ENCODE results near the gene TNFRSF1B.
"Not testable (repeated sequence)": the region's sequence is repeated elsewhere in the genome, so short reads cannot be mapped to it uniquely, and the experiment has no call there.

The TNFRSF1B gene

DNA sequence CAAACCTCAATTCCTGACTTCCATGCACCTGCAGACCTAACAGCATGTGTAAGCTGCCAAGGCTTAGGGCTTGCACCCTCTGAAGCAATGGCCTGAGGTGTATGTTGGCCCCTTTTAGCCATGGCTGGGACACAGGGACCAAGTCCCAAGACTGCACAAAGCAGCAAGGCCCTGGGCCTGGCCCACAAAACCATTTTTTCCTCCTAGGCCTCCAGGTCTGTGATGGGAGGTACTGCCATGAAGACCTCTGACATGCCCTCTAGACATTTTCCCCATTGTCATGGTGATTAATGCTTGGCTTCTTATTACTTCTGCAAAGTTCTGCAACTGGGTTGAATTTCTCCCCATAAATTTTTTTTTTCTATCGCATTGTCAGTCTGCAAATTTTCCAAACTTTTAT lies 55.9 kb downstream of the TNFRSF1B start:
- not testable (repeated sequence) for DNase-seq (ENCODE audit: low read depth)

DNA sequence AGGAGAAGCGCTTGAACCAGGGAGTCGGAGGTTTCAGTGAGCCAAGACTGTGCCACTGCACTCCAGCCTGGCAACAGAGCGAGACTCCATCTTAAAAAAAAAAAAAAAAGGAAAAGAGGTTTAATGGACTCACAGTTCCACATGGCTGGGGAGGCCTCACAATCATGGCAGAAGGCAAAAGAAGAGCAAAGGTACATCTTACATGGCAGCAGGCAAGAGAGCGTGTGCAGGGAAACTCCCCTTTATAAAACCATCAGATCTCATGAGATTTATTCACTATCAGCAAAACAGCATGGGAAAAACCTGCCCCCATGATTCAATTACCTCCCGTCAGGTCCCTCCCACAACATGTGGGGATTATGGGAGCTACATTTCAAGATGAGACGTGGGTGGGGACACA lies 57.3 kb downstream of the TNFRSF1B start:
- not testable (repeated sequence) for DNase-seq (ENCODE audit: low read depth)

DNA sequence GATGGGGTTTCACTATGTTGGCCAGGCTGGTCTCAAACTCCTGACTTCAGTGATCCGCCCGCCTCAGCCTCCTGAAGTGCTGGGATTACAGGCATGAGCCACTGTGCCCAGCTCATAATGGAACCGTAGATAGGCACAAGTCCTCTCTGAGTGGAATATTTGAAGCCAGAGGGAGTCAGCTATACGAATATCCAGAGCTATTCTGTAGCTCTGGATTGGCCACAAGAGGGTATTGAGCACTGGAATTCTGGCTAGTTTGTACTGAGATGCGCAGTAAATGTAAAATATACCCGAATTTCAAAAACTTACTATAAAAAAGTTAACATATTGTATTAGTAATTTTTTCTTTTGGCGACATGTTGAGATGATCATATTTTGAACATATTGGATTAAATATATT lies 62.2 kb downstream of the TNFRSF1B start:
- DNase-seq (ENCODE audit: low read depth): no peak

DNA sequence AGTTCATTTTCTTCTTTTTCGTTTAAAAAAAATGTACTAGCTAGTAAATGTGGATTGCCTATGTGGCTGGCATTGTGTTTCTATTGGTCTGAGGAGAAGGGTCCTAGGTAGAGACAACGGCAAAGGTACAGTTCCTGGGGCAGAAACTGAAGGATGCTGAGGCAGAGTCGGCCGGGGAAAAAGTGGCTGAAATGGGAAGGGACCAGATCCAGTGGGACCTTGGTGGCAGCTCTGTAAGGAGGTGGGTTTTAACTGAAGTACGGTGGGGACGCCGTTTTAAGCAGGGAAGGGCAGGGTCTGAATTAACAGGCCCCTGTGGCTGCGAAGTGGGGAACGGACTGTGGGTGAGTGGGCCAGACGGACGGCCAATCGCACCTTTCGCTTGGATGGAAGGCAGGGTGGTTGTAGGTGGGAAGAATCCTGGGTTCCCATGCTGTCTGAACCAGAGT lies 62.6 kb downstream of the TNFRSF1B start:
- no peak for DNase-seq (ENCODE audit: low read depth)

DNA sequence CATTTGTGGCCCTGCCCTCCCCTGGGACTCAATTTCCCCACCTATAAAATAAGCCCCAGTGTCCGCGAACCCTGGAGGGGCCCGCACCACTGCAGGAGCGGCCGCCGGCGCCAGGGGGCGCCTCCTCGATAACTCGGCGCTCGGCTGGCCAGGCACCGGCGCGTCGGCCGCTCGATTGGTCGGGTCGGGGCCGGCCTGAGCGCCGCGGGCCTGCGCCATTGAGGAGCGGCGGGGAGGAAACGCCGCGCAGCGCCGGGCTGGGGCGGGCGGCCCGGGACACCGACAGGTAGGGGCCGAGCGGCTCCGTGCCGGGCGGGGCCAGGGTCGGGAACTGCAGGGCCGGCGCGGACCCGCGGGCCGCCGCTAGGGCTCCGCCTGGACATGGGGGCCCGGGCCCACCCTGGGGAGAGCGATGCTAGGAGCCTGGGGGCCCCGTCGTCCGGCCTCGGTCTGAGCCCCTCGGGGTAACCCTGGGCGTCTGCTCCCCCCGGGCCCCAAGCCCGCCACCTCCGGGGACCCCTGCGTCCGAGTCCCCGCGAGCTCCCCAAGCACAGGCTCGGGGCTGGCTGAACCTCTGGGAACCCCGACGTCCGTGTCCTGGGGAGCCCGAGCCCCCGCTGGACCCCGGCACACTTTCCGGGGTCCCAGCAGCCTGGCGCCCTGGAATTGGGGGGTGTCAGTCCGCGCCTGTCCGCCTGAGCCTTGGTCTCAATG lies 63.2 kb downstream of the TNFRSF1B start, which contains the start of gene VPS13D:
VPS13D (plus strand) TSS at position 196 of the 714 bp plus-strand sequence. CDS start 4,237 bp downstream, outside the sequence.
- peak; percentile 70 for DNase-seq (ENCODE audit: low read depth)

DNA sequence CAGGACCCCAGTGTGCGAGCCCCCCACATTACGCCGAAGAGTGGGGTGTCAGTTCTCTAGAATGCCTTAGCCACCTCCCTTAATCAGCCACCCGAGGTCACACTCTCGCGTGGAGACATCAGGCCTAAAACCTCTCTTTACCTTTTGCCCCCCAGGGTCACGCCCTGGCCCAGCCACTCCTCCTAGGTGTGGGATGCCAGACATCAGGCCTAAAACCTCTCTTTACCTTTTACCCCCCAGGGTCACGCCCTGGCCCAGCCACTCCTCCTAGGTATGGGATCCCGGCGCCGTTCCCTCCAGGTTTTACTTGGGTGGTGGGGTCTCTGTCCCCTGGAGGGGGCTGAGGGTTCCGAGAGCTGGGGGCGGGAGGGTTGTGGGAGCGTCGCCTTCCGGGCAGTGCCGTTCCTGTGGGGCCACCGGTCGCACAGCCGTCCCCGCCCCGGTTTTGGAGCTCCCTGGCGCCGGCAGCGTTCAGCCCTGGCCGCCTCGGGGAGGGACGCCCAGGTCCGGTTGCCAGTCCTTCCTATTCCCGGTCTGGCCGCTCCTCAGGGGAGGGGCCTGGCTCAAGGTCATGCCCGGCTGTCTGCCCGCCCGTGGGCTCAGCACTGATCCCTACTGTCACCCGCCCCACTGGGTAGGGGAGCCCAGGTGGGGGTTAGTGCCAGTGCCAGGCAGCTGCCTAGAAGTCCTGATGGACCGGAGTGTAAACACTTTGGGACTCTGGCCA lies 63.9 kb downstream of the TNFRSF1B start:
- DNase-seq (ENCODE audit: low read depth): no peak

DNA sequence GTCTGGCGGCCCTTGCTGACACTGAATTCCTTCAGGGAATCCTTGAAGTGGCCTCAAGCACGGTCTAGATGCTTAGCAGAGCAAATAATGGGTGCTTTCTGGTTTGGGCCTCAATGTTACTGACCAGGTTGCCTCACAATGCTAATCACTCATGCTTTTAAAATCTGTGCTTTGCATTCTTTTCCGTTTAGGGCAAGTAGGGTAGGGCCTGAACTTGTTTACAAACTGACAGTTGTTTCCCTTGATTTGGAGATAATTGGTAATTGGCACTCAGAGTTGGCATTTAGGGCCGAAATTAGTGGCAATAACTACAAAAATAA lies 64.4 kb downstream of the TNFRSF1B start:
- DNase-seq (ENCODE audit: low read depth): no peak

DNA sequence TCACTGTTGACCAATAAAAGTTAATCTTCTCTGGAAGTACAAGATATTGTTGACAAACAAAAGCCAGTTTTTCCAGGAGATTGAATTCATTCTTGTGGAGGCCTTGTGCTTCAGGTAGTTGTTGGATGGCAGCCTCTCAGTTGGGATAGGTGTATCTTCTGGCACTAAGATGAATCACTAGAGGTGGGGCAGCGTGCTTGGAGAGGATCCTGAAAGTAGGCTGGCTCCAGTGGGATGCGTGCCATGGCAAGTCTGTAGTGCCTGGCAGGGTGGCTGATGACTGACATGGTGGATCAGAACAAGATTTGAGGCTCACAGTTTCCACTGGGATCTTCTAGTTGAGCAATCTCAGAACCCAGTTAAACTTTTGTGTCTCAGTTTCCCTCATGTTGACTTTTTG lies 65.4 kb downstream of the TNFRSF1B start:
- DNase-seq (ENCODE audit: low read depth): no peak

DNA sequence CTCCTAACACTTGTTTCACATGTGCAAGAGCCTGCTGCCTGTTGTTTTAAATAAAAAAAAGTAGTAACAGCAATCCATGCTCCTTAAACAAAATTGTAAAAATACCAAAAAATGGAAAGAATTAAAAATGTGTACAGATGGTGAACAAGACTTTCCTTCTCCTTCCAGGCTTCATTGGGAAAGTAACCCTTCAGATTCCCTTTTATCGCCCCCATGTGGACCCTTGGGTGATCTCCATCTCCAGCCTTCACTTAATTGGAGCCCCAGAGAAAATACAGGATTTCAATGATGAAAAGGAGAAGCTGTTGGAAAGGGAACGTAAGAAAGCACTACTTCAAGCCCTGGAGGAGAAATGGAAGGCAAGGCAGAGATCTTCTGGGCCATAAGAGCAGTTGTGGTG lies 77.3 kb downstream of the TNFRSF1B start:
- DNase-seq (ENCODE audit: low read depth): no peak

DNA sequence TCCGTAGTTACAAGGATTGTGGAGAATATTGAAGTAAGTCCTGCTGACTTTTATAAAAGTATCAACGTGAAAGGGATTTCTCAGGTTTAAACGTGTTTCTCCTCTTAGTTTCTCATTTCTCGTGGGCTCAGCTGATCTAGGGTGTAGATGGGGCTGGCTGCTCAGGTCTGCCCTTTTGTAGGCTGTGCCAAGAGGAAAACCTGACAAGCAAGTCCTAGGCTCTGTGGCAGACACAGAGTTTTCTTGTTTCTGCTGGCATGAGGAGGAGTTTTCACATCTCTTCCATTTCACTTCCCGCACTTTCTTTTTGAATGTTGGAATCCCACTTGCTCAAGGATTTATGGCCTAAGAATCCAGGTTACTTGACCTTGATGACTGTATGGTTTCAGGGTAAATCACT lies 77.8 kb downstream of the TNFRSF1B start:
- DNase-seq (ENCODE audit: low read depth): no peak

DNA sequence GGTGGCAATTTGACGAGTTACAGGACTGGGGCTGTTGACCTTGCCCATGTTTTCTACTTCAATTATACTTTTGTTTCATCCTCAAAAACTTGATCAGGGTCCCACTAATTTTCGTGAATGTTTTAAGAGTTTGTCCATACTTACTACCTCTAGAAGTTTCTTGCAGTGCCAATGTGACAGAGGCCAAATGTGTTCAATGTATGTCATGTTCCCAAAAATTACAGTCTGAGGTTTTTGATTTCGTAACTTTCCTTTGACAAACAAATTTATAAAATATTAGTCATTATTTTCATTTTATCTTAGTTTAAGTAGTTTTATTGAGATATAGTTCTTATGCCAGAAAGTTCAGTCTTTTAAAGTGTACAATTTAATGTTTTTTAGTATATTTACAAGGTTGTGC lies 78.3 kb downstream of the TNFRSF1B start:
- DNase-seq (ENCODE audit: low read depth): no peak

DNA sequence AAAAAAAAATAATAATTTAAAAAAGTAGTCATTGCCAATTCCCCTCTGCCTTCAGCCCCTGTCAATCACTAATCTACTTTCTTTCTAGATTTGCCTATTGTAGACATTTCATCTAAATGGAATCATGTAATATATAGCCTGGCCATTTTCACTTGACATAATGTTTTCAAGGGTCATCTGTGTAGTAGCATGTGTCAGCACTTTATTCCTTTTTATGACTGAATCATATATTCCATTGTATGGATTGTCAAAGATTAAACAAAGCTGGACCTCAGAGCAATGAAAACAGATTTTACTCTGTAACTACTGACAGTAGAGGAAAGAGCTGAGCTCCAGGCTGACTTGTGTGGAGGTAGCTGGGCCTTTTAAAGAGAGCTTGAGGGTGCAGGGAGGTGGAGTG lies 78.9 kb downstream of the TNFRSF1B start:
- DNase-seq (ENCODE audit: low read depth): no peak

DNA sequence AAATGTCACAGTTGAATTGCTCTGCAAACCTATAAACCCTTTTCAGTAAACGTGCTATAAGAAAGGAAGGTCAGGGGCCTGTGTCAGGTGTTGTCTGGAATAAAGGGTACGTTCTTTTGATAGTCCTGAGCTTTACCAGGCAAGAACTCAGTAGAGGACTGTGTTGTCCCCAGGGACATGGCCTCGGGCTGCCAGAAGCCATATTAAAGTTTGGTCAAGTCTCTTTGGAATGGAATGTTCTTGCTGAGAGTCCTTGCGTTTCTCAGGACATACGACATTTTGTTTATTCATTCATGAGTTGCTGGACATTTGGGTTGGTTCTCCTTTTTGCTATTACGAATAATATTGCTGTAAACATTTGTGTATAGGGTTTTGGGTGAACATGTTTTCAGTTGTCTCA lies 79.8 kb downstream of the TNFRSF1B start:
- DNase-seq (ENCODE audit: low read depth): no peak

DNA sequence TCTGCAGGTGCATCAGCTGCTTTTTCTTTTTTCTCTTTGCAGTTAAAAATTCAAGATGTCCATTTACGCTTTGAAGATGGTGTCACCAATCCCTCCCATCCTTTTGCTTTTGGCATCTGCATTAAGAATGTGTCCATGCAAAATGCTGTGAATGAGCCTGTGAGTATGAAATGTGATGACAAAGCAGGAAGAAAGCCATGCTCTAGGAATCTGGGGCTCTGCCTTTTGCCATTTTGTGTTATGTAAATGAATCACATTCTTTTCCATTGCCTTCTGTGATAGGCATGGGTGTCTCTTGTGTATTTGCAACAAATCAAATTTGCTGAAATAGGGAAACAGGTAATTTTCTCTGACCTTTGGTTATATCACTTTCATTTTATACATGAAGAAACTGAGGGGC lies 82.4 kb downstream of the TNFRSF1B start:
- no peak for DNase-seq (ENCODE audit: low read depth)

DNA sequence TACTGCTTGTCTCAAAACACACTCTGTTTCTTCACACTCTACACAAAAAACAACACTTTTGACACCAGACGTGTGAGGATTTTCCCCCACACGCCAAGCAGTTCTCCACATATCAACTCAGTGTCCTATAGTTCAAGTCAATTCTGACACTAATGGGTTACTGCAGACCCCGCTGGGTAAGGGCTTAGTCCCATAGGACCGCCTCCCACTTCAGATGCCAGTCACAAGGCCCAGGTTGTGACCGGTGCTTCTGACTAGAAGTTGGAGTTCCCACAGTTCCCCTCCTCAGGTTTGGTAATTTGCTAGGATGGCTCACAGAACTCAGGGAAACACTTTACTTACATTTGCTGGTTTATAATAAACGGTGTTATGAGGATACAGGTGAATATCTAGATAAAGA lies 83.0 kb downstream of the TNFRSF1B start:
- DNase-seq (ENCODE audit: low read depth): no peak

DNA sequence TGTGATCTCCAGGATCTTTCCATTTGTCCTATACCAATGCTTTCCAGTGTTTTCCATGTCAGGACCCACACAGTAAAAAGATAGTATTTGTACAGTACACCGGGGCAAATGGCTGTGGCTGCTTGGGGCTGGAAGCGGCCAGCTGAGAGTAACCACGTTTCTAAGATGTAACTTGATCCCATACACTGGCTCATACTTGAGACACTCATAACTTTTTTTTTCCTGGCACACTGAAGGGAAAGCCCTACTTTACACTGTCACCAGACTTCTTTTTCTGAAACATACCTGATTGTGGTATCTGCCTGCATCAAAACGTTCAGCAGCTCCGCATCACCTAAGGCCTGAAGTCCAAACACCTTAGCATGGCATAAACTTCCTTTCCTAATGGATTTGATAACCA lies 84.7 kb downstream of the TNFRSF1B start:
- DNase-seq (ENCODE audit: low read depth): no peak

DNA sequence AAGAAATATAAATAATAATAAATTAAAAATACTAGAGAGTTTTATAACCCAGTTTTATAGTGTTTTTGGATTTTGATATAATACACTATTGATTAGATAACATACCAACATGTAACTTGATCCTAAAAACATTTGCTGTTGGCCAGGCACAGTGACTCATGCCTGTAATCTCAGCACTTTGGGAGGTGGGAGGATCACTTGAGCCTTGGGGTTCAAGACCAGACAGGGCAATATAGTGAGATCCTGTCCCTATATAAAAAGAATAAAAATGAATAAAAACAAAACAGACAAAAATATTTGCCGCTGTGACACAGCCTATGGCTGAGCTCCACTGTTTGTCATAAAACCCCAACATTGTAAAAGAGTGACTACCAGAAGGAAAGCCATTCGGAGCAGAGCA lies 89.1 kb downstream of the TNFRSF1B start:
- no peak for DNase-seq (ENCODE audit: low read depth)

DNA sequence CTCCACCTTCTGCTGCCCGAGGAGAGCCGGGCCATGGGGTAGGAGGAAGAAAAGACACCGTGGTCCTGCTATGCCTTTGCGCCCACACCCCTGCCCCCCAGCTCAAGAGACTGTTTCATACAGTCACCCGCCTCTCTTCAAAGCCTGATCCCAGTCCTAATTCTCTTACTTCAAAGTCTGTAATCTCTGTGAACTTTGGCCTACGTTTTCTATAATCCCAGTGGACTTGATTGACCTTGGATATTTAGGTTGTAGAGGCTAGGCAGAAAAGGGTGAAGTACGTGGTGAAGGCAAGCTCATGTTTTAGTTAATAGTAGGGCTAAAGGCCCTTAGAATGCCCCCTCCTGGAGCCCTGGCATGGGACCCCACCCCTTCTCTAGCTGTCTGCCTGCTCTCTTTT lies 91.5 kb downstream of the TNFRSF1B start:
- DNase-seq (ENCODE audit: low read depth): no peak

All from T-helper 22 cell (primary cell).